CD14-positive monocyte (primary cell): ENCODE measurements around the gene WNT7B. TPM values are rescaled to one million over a fixed set of nuclear protein-coding genes. Genes with fewer than 3 reads are reported as not detected.

Experiments
- DNase-seq, 3 donors: peaks; one replicate each; pipeline ENCODE4 v3.0.0-alpha.2; 2011 to 2022
- H2AFZ ChIP-seq: 2 replicates; pipeline ENCODE4 v1.6.0; 2012; ENCODE audit warnings: mild to moderate bottlenecking, low read depth, low read length, inconsistent platforms; ENCODE audit not compliant: insufficient read depth, poor library complexity, severe bottlenecking
- H3K27ac ChIP-seq, 2 donors: 1 replicate in 1 of 2; 2 replicates in 1 of 2; pipeline ENCODE4 v1.5.1; 2012 to 2013; ENCODE audit warnings: low read length in 2 of 2, control low read depth in 1 of 2, inconsistent platforms in 1 of 2, low read depth in 1 of 2, mild to moderate bottlenecking in 1 of 2
- H3K27me3 ChIP-seq, 2 donors: one replicate each; pipeline versions ENCODE4 v1.6.0 to v1.6.1; 2011 to 2013; ENCODE audit warnings: low read length in 2 of 2; ENCODE audit not compliant: control insufficient read depth in 2 of 2, insufficient read depth in 2 of 2
- H3K36me3 ChIP-seq, 2 donors: replicated peaks in 1 of 2; 1 replicate in 1 of 2; 2 replicates in 1 of 2; pipeline versions ENCODE4 v1.5.1 to v1.6.1; 2012 to 2013; ENCODE audit warnings: low read length in 2 of 2, control low read depth in 1 of 2, inconsistent platforms in 1 of 2, mild to moderate bottlenecking in 1 of 2; ENCODE audit not compliant: insufficient read depth in 2 of 2, control insufficient read depth in 1 of 2
- H3K4me1 ChIP-seq, 2 donors: 1 replicate in 1 of 2; 2 replicates in 1 of 2; pipeline versions ENCODE4 v1.5.1 to v1.6.1; 2012 to 2013; ENCODE audit warnings: low read length in 2 of 2, control low read depth in 1 of 2, inconsistent platforms in 1 of 2, mild to moderate bottlenecking in 1 of 2, moderate library complexity in 1 of 2; ENCODE audit not compliant: insufficient read depth in 2 of 2, control insufficient read depth in 1 of 2
- H3K4me2 ChIP-seq: replicated peaks from 2 replicates; pipeline ENCODE3; 2012; ENCODE audit warnings: low read length, moderate library complexity, mild to moderate bottlenecking; ENCODE audit not compliant: poor library complexity, severe bottlenecking; ENCODE audit errors: extremely low read depth
- H3K4me3 ChIP-seq, 3 experiments: fragments of 200-600 bp in 1 of 3; sonication (generic) in 1 of 3; replicated peaks in 1 of 3; 1 replicate in 2 of 3; 2 replicates in 1 of 3; pipeline ENCODE4 v1.5.1; 2011 to 2013; ENCODE audit warnings: low read length in 3 of 3, mild to moderate bottlenecking in 3 of 3, control low read depth in 2 of 3, low read depth in 2 of 3, inconsistent platforms in 1 of 3, moderate library complexity in 1 of 3
- H3K79me2 ChIP-seq: 2 replicates; pipeline ENCODE4 v1.6.0; 2012; ENCODE audit warnings: mild to moderate bottlenecking, control low read depth, inconsistent platforms, low read length, moderate library complexity; ENCODE audit not compliant: insufficient read depth
- H3K9ac ChIP-seq: 2 replicates; pipeline ENCODE4 v1.6.0; 2017; ENCODE audit warnings: low read length, mild to moderate bottlenecking; ENCODE audit not compliant: insufficient read depth, poor library complexity, severe bottlenecking
- H3K9me3 ChIP-seq, 2 donors: replicated peaks in 1 of 2; 1 replicate in 1 of 2; 2 replicates in 1 of 2; pipeline versions ENCODE4 v1.5.1 to v1.6.1; 2012 to 2013; ENCODE audit warnings: low read length in 2 of 2, control low read depth in 1 of 2; ENCODE audit not compliant: control insufficient read depth in 1 of 2, insufficient read depth in 1 of 2
- H4K20me1 ChIP-seq: 2 replicates; pipeline ENCODE4 v1.6.0; 2012; ENCODE audit warnings: mild to moderate bottlenecking, low read length, control low read depth, moderate library complexity; ENCODE audit not compliant: insufficient read depth
- H3K27ac Mint-ChIP-seq, 7 donors: one replicate each; pipeline ENCODE4 v1.8.0; 2020; ENCODE audit warnings: mild to moderate bottlenecking in 7 of 7, mixed read lengths in 7 of 7, moderate library complexity in 6 of 7, inconsistent platforms in 2 of 7
- H3K27me3 Mint-ChIP-seq, 3 donors: one replicate each; pipeline ENCODE4 v1.8.0; 2021 to 2022; ENCODE audit warnings: low read depth in 3 of 3, mild to moderate bottlenecking in 3 of 3, mixed read lengths in 3 of 3, moderate library complexity in 3 of 3, inconsistent platforms in 1 of 3
- H3K36me3 Mint-ChIP-seq, 2 donors: one replicate each; pipeline ENCODE4 v1.8.0; 2020; ENCODE audit warnings: mixed read lengths in 2 of 2, inconsistent platforms in 1 of 2, mild to moderate bottlenecking in 1 of 2
- H3K4me1 Mint-ChIP-seq: one replicate; pipeline ENCODE4 v1.8.0; 2020; ENCODE audit warnings: mild to moderate bottlenecking, mixed read lengths
- H3K4me3 Mint-ChIP-seq, 2 donors: one replicate each; pipeline ENCODE4 v1.8.0; 2020; ENCODE audit warnings: mild to moderate bottlenecking in 2 of 2, mixed read lengths in 2 of 2, moderate library complexity in 1 of 2
- H3K9me3 Mint-ChIP-seq, 7 donors: one replicate each; pipeline ENCODE4 v1.8.0; 2020 to 2022; ENCODE audit warnings: mixed read lengths in 7 of 7, mild to moderate bottlenecking in 6 of 7, moderate library complexity in 6 of 7, inconsistent platforms in 2 of 7
- WGBS: methylation state at CpG from one replicate; pipeline ENCODE4 v1.1.5; 2013; ENCODE audit warnings: missing lambda C conversion rate; ENCODE audit not compliant: insufficient coverage; 5-methylcytosine and 5-hydroxymethylcytosine counted together
- intact Hi-C, 2 donors: fragments of 100-400 bp; cut with micrococcal nuclease; formaldehyde crosslinking; loops; one replicate each; pipeline versions ENCODE4 v1.15.0 to v1.15.1; 2023
- polyA plus RNA-seq, 3 donors: library from polyadenylated mRNA; depleted of rRNA in 1 of 3; unstranded in 2 of 3; stranded (reverse) in 1 of 3; fragments of 300-500 nt in 2 of 3; fragments of >200 nt in 1 of 3; fragmentation: Illumina TruSeq in 2 of 3; gene quantifications; 1 replicate in 2 of 3; 2 replicates in 1 of 3; pipeline ENCODE4 v1.2.3, GENCODE V29; 2012 to 2021
- TF ChIP-seq, protein P1 (sequence below): fragments of 200-600 bp; IDR thresholded peaks from one replicate; pipeline ENCODE4 v1.8.0; 2022; ENCODE audit warnings: antibody characterized with exemption, mild to moderate bottlenecking

WNT7B gene
- polyA plus RNA-seq, 3 donors = not detected

DNA sequence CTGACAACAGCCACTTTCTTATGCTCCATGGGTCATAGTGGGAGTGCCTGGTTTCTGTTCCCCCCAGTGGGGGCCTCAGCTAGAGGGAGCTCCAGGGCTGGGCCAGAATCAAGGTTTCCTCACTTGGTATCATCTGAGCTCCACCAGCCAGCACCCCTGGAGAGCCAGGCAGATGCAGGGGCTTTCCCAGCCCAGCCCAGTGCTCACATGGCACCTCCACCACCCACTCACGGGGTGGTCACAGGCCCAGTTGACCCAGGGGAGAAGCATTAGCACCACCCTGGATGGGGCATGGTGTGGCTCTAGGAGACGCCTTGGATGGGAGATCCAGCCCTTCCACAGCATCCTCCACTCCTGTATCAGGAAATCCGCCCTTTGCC lies 24.1 kb upstream of the WNT7B start:
- 78% methylated on average over 3 of the region's 3 CpGs for WGBS
- Mint-ChIP-seq H3K27me3 (peaks cover 1 to 2% (median 2%) of the 10 kb centered on the region in 3 donors), H3K9me3 (peaks cover 0 to 2% (median 0%) of the 10 kb centered on the region in 7 donors), H3K4me1 (peaks cover 68% of the 10 kb centered on the region), H3K36me3 (no peaks in the 10 kb centered on the region), H3K27ac (no peak overlapping the region), H3K4me3 (no peak overlapping the region)
- Histone ChIP-seq H3K9ac (no peak overlapping the region), H3K9me3 (no peaks in the 10 kb centered on the region), H3K27ac (no peak overlapping the region), H2AFZ (no peak overlapping the region), H3K4me2 (no peak overlapping the region), H3K27me3 (no peaks in the 10 kb centered on the region), H3K36me3 (no peaks in the 10 kb centered on the region), H3K79me2 (no peaks in the 10 kb centered on the region), H3K4me1 (peaks cover 53 to 56% of the 10 kb centered on the region in 2 donors), H3K4me3 (no peak overlapping the region), H4K20me1 (no peaks in the 10 kb centered on the region)
- intact Hi-C loops = no loop called here
- DNase-seq = peak in 1 of 3 donors; percentile 29
- TF ChIP-seq, protein P1, sequence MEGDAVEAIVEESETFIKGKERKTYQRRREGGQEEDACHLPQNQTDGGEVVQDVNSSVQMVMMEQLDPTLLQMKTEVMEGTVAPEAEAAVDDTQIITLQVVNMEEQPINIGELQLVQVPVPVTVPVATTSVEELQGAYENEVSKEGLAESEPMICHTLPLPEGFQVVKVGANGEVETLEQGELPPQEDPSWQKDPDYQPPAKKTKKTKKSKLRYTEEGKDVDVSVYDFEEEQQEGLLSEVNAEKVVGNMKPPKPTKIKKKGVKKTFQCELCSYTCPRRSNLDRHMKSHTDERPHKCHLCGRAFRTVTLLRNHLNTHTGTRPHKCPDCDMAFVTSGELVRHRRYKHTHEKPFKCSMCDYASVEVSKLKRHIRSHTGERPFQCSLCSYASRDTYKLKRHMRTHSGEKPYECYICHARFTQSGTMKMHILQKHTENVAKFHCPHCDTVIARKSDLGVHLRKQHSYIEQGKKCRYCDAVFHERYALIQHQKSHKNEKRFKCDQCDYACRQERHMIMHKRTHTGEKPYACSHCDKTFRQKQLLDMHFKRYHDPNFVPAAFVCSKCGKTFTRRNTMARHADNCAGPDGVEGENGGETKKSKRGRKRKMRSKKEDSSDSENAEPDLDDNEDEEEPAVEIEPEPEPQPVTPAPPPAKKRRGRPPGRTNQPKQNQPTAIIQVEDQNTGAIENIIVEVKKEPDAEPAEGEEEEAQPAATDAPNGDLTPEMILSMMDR = no peak

DNA sequence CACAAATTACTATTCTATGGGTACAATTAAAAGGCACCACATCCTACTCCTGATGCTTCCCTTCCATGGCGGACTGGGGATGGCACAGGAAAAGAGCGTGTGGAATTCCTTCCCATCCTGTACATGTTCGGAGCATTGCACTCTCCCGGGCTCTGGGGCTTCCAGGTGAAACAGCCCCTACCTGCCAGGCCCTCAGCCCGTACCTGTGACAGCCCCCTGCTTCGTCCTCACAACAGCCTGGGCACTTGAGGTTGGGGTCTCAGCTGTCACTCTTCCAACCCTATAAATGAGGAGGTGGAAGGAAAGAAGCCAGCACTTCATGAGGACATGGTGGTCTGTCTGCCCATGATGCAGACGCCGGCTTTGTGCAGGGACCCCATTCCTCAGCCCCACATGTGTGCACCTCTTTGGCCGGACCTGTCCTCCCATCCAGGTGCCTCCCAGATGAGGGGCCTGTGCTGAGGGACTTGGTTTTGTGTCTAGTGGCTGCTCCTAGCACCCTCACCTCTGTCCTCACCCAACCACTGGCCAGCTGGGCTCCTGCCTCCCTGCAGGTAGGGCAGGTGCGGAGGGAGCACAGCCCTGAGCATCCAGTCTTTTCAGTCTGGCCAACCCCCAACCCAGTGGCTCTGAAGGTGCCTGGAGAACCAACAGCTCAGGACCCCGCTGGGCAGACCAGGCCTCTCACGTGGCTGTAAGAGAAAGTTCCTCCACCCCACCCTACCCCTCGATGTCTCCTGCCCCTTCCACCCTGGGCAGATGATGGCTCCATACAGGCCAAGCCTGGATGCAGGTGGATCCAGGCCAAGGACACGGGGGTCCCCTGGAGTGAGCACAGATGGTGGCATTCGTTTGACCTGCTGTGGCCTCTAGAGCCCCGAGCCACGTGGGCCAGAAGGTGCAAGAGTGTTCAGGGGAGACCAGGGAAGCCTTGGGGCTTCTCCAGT lies 23.4 kb upstream of the WNT7B start:
- no peaks in the 10 kb centered on the region for H4K20me1 ChIP-seq
- no peak overlapping the region for H3K27ac Mint-ChIP-seq
- no peaks in the 10 kb centered on the region for H3K27me3 ChIP-seq
- no peak overlapping the region for H2AFZ ChIP-seq
- WGBS = 100% methylated on average over 6 of the region's 17 CpGs
- H3K79me2 ChIP-seq = no peaks in the 10 kb centered on the region
- H3K4me3 ChIP-seq = no peak overlapping the region
- no peak overlapping the region for H3K4me3 Mint-ChIP-seq
- intact Hi-C loops = no loop called here
- H3K9ac ChIP-seq = no peak overlapping the region
- H3K9me3 Mint-ChIP-seq = peaks cover 0 to 2% (median 0%) of the 10 kb centered on the region in 7 donors
- H3K36me3 ChIP-seq = no peaks in the 10 kb centered on the region
- DNase-seq = no peak
- no peaks in the 10 kb centered on the region for H3K9me3 ChIP-seq
- TF ChIP-seq, protein P1 = no peak
- H3K27me3 Mint-ChIP-seq = peaks cover 1 to 2% (median 2%) of the 10 kb centered on the region in 3 donors
- H3K27ac ChIP-seq = no peak overlapping the region
- H3K4me2 ChIP-seq = no peak overlapping the region
- no peaks in the 10 kb centered on the region for H3K36me3 Mint-ChIP-seq
- H3K4me1 ChIP-seq = peaks cover 58 to 61% of the 10 kb centered on the region in 2 donors
- H3K4me1 Mint-ChIP-seq = peaks cover 73% of the 10 kb centered on the region
